Hematopoietic multipotent progenitor cell treated with erythropoietin and hydrocortisone succinate and interleukin-3 and kit ligand, for 4 days (in vitro differentiated cells): ENCODE measurements around the gene SUPT4H1.
A peak's percentile ranks its signal among the peaks of the same experiment; 100 is the strongest.

Source experiments
- DNase-seq: peaks from one replicate; pipeline ENCODE4 v3.0.0-alpha.2; 2015

Gene SUPT4H1

GRCh38 chr17:58316260-58316960 lies 35.6 kb downstream of the SUPT4H1 start:
- DNase-seq, result no peak

- DNase-seq, result no peak
Measured at GRCh38 chr17:58315750-58316149, 36.3 kb downstream of the SUPT4H1 start.

GRCh38 chr17:58315281-58315711 lies 36.7 kb downstream of the SUPT4H1 start:
- no peak for DNase-seq

GRCh38 chr17:58314706-58315015 lies 37.3 kb downstream of the SUPT4H1 start:
- no peak for DNase-seq

GRCh38 chr17:58313815-58314705 lies 37.9 kb downstream of the SUPT4H1 start:
- no peak for DNase-seq

- DNase-seq, result no peak
Measured at GRCh38 chr17:58312829-58313228, 39.2 kb downstream of the SUPT4H1 start.

- no peak for DNase-seq
Measured at GRCh38 chr17:58312021-58312630, 39.9 kb downstream of the SUPT4H1 start.

GRCh38 chr17:58311429-58311894 lies 40.5 kb downstream of the SUPT4H1 start:
- no peak for DNase-seq

- no peak for DNase-seq
Measured at GRCh38 chr17:58310511-58311428, 41.2 kb downstream of the SUPT4H1 start.

GRCh38 chr17:58309918-58310259 lies 42.1 kb downstream of the SUPT4H1 start:
- DNase-seq, result no peak

- no peak for DNase-seq
Measured at GRCh38 chr17:58308985-58309917, 42.8 kb downstream of the SUPT4H1 start.

GRCh38 chr17:58308173-58308984 lies 43.6 kb downstream of the SUPT4H1 start:
- peak; percentile 56 for DNase-seq

- no peak for DNase-seq
Measured at GRCh38 chr17:58307468-58308172, 44.4 kb downstream of the SUPT4H1 start.

GRCh38 chr17:58306131-58306951 lies 45.7 kb downstream of the SUPT4H1 start:
- no peak for DNase-seq

- no peak for DNase-seq
Measured at GRCh38 chr17:58305626-58306025, 46.4 kb downstream of the SUPT4H1 start.

- no peak for DNase-seq
Measured at GRCh38 chr17:58304750-58305486, 47.1 kb downstream of the SUPT4H1 start.

GRCh38 chr17:58303971-58304749 lies 47.8 kb downstream of the SUPT4H1 start:
- DNase-seq, result peak; percentile 85
